Measurements from ENCODE around the gene FITM2.

DNA sequence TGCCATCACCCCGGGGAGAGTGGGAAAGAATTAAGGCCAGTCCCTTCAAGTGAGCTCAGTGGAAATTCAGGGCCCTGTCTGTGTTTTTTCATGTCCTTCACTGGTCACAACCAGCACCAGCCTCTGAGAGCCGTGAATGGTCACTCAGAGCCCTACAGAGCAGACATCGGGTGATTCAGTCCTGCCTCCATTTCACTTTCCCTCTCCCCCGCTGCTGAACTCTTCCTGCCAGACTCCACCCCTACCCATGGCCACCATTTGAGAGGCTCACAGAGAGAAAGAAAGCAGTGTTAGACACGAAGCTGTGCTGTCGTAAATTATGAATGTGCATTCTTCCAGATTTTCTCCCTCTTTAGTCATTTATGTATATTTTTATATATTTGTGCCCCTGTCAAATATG lies 31.2 kb upstream of the FITM2 start:
- TF ChIP-seq, protein P1, sequence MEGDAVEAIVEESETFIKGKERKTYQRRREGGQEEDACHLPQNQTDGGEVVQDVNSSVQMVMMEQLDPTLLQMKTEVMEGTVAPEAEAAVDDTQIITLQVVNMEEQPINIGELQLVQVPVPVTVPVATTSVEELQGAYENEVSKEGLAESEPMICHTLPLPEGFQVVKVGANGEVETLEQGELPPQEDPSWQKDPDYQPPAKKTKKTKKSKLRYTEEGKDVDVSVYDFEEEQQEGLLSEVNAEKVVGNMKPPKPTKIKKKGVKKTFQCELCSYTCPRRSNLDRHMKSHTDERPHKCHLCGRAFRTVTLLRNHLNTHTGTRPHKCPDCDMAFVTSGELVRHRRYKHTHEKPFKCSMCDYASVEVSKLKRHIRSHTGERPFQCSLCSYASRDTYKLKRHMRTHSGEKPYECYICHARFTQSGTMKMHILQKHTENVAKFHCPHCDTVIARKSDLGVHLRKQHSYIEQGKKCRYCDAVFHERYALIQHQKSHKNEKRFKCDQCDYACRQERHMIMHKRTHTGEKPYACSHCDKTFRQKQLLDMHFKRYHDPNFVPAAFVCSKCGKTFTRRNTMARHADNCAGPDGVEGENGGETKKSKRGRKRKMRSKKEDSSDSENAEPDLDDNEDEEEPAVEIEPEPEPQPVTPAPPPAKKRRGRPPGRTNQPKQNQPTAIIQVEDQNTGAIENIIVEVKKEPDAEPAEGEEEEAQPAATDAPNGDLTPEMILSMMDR (IDR thresholded peaks at IDR 0.05) = no peak
- TF ChIP-seq POLR2A (IDR thresholded peaks at IDR 0.05) = no peak

All from heart left ventricle (tissue), 13 donors.